HG03103 (cell line): Measurements from ENCODE around the gene CCR6.

Experiments
- ATAC-seq: cut with Tn5 transposase; IDR thresholded peaks from one replicate; pipeline ENCODE4 v1.9.1; 2021; ENCODE audit warnings: low read depth; ENCODE audit not compliant: unreplicated experiment

CCR6 gene

DNA sequence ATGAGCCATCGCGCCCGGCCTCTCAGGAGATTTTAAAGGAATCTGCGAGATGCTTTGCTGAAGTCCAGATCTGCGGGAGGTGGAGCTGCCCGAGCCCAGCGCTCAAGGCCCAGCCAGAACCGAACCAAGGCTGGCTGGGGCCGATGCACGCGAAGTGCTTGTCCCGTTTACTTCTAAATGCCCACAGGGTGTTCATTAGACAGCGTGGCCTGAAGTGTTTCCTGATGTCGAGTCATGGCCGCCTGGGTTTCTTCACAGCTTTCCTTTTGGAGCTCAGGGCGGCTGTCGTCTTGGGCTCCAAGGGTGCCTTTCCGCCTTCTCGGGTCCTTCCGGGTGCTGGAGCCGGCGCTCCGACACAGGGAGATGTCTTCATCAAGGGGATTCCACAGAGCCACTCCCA is 25.1 kb upstream of the CCR6 start:
- ATAC-seq: no peak

DNA sequence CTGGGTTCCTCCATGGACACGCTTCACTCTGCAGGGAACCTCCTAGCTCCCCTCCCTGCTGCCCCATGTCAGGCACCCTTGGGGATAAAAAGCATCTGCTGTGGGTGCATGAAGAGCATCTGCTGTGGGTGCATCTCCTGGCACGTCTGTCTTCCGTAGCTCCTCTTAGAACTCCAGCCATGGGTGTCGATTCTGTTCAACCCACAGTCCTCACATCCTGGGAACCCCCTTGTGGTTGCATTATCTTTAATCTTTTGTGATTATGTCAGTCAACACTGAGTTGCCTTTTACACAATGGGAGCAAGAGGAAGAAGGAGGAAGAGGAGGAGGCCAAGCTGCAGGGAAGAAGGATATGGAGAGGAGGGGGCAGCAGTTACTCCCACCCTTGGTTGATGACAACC is 24.1 kb upstream of the CCR6 start:
- ATAC-seq: no peak

DNA sequence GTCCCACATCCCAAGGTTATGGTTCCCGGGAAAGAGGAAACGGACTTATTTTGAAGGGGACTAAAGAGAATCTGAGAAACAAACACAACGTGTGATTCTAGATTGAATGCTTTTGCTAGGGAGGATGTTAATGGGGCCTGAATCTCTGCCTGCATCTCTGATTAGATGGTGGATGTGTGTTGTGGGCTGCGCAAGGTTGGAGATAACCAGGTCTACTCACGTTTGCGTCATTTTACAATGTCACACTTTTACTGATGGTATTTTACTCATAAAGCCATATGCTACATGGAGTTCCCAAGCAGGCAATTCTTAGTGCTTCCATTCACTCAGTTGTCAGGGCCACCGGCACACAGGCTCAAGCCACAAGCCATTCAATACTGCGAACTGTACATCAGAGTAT is 23.2 kb upstream of the CCR6 start:
- no peak for ATAC-seq

DNA sequence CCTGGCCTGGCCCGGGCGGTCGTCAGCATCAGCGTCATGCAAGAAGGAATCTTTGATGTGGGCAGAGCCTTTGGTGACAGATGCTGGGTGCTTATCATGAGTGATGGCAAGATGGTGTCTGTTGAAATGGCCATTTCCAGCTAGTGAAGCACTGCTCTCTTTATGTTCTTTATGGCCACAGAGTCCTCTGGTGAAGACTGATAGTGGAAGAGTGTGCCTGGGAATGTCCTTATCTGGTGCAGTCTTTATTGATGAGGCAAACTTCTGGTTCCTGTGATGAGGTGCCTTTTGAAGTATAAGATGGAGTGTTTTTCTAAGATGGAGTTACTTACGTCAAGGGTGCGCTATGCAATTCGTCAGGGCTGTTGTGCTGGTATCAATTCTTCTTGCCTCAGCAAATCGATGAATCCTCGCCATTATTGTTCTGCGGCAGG is 22.6 kb upstream of the CCR6 start:
- no peak for ATAC-seq

DNA sequence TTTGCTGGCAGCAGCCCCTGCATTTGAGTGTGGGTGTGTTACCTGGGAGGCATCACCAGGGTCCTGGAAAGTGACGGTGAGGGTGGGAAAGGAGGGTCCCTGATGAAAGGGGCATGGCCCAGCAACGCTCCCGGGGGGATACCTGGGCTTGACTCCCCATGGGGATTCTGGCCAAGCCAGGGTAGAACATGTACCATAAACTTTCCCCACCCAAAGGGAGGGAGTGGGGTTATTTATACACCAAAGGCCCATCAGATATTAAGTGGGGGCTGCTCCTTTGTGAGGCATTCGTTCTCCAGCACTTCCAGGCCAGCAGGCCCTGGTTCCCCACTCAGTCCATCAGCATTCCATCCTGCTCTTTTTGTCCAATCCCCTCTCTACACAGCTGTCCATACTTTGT is 20.6 kb upstream of the CCR6 start:
- no peak for ATAC-seq

DNA sequence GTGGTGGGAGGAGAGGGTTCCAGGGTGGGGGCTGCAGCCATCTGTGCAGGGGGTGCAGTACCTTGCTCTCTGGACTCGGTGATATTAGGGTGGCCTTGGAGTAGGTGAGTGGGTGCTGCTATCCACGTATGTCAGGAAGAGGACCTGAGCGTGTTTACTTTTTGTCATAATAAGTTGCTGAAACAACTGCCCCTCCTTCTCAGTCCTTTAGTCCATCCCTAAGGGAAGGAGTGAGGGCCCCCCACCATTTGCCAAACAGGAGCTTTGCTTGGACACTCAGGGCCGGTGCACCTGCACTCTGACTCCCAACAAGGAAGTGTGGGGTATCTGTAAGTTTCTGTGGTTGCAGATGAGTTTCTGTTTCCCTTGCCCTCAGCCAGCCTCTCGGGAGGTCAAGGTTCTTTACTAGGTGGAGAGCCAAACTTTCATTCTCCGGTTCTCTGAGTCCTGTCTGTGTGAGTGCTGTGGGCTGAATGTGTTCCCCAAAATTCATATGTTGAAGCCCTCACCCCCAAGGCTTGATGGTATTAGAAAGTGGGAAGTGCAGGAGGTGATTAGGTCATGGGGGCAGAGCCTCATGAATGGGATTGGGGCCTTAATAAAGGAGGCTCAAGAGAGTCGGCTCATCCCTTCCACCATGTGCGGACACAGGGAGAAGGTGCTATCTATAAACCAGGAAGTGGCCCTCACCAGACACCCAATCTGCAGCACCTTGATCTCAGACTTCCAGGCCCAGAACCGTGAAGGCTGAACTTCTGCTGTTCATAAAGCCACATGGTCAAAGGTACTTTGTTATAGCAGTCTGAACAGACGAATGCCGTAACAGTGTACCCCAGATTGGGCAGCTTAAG is 19.6 kb upstream of the CCR6 start:
- ATAC-seq: peak; percentile 91

DNA sequence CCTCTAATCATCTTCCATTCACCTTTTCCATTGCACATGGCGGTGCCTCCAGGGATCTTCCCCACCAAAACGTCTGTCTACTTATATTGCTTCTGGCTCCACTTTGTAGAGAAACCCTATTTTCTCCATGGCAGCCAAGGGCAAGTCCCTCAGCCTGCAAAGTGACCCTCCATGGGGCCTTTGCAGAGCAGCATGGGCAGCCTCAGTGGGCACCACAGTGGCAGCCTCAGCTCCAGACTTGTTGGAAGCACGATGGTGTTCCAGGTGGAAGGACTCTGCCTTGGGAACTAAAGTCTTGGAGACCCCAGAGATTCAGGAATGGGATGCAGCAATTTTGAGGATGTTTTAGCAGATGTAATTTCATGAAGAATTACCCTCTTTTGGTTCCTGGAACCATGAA is 18.5 kb upstream of the CCR6 start:
- ATAC-seq: no peak

DNA sequence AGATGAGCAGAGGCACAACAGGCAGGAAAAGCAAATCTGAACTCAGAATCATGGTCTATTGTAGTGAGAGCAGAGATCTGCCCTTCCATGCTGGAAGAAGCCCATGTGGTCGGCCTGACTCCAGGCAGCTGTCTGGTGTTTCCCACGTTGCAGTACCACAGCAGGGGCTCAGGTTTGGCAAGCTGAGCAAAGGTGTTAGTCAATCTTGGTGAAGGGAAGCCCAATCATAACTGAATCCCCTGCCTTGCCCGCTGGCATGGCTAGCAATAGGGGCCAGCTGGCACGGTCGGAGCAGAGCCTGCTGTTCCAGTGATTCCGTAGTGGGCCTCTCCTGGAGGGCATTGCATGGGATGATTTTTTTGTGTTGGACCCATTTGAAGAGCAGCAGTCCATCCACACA is 17.8 kb upstream of the CCR6 start:
- no peak for ATAC-seq

DNA sequence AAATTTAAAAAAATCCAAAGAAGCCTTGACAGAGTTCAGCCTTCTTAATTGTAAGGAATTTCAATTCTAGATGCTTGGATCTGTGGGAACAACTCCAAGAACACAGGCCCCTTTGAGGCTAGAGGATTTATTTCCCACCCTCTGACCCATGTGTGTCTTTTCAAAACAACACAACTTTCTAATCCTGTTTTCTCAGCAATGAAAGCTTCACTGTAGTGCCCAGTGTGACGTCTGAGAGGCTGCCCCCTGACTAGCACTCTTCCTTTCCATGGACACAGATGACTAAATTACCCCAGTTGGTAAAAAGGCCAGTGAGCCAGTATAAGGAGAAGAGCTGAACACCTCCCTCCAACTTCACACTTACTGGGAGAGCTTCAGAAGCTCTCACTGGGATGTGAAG is 16.5 kb upstream of the CCR6 start:
- no peak for ATAC-seq

DNA sequence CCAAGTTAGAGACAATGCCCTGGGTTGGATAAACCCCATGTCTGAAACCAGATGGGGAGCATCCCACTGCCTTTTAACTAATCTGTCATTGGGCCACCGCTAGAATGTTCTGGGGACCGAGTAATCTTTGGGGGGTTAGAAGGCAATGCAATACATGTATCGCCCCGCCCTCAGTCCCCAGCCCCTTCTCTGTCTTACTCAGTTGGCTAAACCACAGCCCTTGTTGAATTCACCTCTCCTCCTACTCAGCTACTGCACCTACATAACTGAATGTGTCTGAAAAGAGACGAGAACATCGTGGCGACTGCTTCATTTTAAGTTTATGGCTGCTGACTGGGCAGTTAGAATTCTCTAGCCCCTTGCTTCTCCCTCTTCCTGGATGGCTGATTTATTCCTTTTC is 15.1 kb upstream of the CCR6 start:
- no peak for ATAC-seq

DNA sequence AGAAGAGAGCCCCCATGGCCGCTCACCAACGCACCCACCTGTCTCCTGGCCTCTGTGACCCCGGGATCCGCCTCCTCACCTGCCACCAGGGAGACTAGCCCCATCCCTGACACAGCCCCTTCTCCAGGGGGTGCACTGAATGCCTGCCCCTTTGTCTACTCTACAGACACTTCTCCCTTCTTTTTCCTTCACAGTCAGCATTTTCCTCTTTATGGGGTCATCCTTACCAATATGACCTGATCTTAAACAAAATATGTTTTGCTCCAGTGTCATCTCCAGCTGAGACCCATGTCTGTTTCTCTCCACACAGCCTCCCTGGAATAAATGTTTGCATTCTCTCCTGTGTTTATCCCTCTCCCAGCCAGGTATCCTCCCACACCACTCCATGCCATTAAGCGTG is 14.6 kb upstream of the CCR6 start:
- no peak for ATAC-seq

DNA sequence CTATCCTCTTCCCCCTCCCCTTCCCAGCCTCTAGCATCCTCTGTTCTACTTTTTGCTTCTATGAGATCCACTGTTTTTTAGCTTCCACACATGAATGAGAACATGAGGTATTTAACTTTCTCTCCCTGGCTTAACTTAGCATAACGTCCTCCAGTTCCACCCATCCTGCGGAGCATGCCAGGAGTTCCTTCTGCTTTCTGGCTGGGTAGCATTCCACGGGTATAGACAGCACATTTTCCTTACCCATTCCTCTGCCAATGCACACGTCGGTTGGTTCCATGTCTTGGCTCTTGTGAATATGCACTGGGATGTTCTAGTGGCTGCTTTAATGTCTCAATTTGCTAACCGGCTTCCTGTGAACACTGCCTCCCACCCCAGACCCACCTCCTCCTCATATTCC is 13.2 kb upstream of the CCR6 start:
- no peak for ATAC-seq

DNA sequence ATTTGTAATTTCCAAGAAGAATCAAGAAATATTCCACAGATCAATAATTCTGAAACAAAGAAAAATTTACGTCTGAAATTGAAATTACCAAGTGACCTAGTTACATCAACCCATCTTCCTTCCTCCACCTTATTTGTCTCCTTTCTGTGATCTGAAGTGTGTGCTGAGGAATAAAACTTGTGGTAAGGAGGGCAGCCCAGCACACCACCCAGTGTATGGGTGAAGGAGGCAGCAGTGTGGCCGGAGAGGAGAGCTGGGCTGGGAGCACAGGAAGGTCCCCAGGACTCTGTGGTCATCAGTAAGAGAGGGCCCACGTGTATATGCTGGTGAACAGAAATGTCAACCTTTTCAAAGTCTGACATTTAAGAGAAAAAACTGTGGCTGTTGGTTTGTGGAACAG is 11.3 kb upstream of the CCR6 start:
- ATAC-seq: no peak

DNA sequence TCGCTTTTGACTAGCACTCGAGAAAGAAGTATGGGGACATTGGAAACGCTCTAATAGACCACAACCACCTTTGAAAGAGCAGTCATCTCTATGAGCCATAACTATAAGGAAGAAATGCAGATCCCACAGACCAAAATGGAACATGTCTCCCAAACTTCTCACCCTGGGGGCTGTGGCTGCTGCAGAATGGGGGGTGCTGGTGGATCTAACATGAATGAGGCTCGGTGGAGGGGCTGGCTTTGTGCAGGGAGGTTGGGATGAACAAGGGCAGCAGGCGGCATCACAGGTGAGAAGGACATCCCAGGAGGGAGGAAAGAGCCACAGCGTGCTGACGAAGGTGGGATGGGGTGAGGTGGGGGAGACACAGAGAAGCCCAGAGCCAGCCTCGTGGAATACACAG is 10.5 kb upstream of the CCR6 start:
- ATAC-seq: no peak

DNA sequence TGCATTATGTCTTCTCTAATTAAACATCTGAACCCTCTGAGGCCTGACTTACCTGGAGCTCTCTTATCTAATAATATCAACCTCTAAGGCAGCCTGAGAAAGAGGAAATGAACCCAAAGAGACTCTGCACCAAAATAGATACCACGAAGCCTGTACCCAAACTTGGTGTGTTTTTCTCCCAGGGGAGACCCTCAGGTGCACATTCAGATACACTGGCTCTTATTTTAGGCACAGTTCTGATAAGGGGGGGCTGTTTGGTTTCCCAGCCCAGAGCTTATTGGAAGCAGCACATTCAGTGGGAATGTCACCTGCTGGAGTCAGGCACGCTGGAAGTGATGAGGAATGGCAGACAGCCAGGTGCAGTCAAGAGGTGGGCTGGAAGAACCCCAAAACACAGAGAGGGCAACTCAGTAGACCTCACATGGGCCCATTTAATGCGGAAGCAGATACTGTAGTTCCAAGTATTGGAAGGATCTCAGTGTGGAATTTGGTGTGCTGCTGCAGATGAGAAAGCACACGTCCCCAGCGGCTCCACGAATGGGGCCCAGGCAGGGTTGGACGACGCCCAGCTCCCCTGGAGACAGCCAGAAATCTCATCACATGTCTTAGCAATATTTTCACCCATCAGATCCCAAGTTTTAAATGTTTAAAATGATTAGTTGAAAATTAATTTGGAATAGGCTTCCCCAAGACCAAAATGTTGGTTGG is 9.7 kb upstream of the CCR6 start:
- ATAC-seq: peak; percentile 46

DNA sequence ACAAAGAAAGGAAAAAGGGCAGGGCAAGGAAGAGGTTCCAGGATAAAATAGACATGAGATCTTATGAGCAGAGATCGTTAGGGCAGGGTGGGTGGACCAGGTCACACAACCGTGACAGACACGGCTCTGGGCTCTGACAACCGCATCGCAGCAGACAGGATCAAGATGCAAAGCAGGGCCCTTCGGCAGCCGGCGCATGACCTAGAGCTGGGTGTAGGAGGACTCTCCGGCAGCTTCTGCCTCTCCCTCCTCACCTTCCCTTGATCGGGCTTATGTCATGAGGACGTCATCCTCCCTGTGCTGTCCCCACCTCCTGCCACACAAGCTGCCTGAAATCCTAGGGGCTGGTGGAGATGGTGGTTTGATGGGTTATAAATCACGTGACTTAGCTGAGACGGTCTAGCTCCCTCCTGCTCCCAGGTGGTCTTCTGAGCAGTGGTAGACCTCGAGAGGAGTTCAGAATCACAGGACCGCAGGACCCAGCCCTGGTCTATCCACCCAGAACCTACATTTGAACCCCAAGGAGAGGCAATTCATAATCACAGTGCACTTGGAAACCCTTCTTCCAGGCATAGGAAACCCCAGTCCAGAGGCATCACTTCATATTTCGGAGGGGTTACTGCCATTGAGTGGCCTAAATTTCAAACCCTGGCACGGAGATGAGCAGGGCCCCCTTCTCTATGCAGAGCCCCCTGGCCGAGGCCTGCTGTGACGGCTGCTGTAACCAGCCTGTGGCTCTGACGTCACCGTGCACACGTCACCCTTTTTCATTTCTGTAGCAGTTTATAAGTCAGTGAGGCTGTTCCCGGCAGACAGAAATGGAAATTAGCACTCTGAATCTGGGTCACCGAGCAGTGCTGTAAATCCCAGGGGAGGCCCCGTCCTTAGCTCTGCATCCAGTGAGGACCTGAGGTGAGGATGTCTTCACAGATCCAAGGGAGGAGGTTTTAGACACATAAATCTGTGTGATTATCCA is 8.7 kb upstream of the CCR6 start:
- peak; percentile 86 for ATAC-seq

DNA sequence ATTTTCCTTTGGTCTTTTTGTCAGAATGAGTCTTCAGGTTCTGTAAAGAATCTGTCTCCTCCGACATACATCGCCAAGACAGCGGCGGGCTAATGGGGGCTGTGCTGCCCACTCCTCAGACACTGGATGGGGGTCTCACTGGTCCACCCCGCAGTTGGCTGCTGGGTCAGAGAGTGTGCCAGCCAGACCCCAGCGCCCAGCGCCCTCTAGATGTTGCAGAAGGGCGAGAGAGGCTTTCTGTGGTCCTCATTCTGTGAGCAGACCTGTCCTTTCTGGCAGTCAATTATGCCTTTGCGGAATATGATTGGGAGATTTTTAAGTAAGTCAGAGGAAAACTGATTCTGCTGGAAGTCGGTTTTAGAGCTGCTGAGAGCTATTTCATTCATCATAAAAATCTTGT is 7.8 kb upstream of the CCR6 start:
- ATAC-seq: no peak

DNA sequence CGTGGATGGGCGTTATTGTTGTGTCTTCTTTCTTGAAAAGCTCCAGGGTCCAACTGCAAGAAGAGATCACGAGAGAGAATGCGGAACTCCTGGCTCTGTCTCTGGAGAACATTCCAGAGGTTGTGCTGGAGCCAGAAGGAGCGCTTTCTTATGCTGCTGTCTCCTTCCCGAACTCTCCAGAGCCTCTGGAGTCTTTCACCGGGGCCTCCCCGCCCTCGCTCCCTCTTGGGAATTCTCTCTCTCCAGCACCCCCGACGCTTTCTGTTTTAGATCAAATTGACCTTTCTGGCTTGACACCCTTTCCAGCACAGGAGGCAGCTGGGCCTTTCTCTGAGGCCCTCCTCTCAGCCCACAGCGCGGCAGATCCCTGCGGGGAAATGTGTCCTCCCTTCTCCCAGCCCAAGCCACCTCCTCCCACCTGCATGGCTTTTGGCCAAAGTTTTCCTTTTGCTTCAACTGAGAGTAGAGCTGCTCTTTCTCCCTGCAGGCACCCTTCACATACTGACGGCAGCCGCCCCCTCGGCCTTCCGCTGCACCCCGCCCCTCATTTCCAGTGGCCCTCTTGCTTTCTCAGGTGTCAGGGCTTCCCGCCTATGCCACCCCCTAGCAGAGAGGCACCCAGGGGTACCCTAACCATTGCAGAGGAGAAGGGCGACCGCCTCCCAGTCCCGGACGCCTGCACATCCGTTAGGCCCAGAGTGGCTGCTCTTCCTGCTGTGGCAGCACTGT is 6.6 kb upstream of the CCR6 start:
- ATAC-seq: no peak

DNA sequence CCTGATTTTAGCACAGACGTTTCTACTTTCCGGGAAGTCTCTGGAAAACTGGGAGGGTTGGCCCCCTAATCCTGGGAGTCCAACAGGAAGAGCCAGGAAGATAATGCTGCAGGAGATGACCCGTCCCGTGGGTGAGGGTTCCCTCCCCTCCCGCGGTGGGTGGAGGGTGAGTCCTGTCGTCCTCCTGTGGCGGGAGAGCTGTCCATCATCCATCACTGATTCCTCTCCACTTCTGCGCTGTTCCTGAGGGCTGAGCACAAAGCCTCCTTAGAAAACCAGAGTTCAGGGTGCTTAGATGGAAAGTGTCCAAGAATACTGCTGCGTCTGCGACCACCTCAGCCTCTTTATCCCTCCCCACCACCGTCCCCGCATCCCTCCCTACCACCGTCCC is 6.1 kb upstream of the CCR6 start:
- ATAC-seq: no peak

DNA sequence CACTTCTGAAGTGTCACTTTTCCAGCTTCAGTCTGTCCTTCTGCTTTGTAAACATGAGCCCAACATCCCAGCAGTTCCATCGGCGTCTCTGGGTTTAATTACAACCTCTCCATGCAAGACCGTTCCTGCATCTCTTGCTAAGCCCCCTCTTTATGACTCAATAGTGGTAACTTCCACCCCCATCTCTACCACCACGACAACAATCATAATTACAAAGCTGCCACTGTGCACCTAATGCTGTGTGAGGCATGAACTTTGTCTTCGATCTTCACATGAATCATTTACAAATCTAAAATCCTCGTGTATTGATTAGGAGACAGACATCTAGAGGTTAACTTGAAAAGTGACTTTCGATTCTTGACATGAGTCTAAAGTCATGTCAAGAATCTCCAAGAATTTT is 4.9 kb upstream of the CCR6 start:
- no peak for ATAC-seq
